ENCODE results near the gene GALNT7.

- no peak for TF ChIP-seq POLR2A (IDR thresholded peaks at IDR 0.05)
- TF ChIP-seq, protein P1, sequence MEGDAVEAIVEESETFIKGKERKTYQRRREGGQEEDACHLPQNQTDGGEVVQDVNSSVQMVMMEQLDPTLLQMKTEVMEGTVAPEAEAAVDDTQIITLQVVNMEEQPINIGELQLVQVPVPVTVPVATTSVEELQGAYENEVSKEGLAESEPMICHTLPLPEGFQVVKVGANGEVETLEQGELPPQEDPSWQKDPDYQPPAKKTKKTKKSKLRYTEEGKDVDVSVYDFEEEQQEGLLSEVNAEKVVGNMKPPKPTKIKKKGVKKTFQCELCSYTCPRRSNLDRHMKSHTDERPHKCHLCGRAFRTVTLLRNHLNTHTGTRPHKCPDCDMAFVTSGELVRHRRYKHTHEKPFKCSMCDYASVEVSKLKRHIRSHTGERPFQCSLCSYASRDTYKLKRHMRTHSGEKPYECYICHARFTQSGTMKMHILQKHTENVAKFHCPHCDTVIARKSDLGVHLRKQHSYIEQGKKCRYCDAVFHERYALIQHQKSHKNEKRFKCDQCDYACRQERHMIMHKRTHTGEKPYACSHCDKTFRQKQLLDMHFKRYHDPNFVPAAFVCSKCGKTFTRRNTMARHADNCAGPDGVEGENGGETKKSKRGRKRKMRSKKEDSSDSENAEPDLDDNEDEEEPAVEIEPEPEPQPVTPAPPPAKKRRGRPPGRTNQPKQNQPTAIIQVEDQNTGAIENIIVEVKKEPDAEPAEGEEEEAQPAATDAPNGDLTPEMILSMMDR (IDR thresholded peaks at IDR 0.05) = no peak
Observed at GRCh38 chr4:173243321-173243720, 74.7 kb downstream of the GALNT7 start.

All from heart left ventricle (tissue), 13 donors.